DND-41 (cell line): ENCODE results near the gene MAFB.

Experiments used
- CTCF ChIP-seq: IDR thresholded peaks from 2 replicates; pipeline ENCODE4 v1.5.1; 2012; ENCODE audit warnings: borderline replicate concordance, low read length, moderate library complexity, mild to moderate bottlenecking; ENCODE audit not compliant: poor library complexity, severe bottlenecking; ENCODE audit errors: extremely low read depth
- EZH2 ChIP-seq: IDR thresholded peaks from 3 replicates; pipeline ENCODE4 v1.6.1; 2012; ENCODE audit warnings: borderline replicate concordance, low read depth, mild to moderate bottlenecking, moderate library complexity, low read length, inconsistent platforms; ENCODE audit not compliant: severe bottlenecking

GRCh38 chr20:40691566-40692239 lies 2.7 kb upstream of the MAFB start:
- TF ChIP-seq CTCF (no peak), EZH2 (no peak)
